ENCODE measurements around the gene CAP2.
"Not testable (repeated sequence)": the region's sequence is repeated elsewhere in the genome, so short reads cannot be mapped to it uniquely, and the experiment has no call there.

Gene CAP2

DNA sequence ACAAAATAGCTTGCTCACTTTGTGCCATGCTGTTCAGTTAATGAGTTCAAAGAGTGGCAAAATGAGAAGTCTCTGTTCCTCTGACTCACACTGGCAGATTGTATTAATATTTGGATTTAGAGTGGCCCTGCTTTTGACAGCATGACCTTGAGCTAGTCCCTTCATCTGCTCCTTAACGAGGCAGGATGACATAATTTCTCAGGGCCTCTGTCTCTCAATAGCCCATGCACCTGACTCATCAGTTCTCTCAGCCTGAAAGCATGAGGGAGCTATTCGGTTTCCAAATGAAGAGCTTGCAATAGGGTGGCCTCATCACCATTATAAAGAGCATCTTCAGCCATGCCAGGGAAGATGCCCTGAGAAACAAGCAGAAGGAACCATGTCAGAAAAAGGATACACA lies 38.2 kb downstream of the CAP2 start:
- no peaks in the 10 kb centered on the region for H3K27me3 ChIP-seq (ENCODE audit: insufficient read depth, low read length)
- H4K12ac ChIP-seq (ENCODE audit: low read depth, low read length), result no peak overlapping the region
- no peak overlapping the region for H2AK5ac ChIP-seq (ENCODE audit: low read length)
- H2BK120ac ChIP-seq (ENCODE audit: insufficient read depth, low read length, poor library complexity), result no peak overlapping the region
- no peak overlapping the region for H3K23ac ChIP-seq (ENCODE audit: low read length)
- H3K27ac ChIP-seq (ENCODE audit: low read depth, low read length), result no peak overlapping the region
- H3K79me1 ChIP-seq (ENCODE audit: low read length), result no peaks in the 10 kb centered on the region
- H3K9ac ChIP-seq (ENCODE audit: low read length), result no peak overlapping the region
- no peaks in the 10 kb centered on the region for H3K9me3 ChIP-seq (ENCODE audit: insufficient read depth, low read depth, low read length)
- no peak overlapping the region for H2BK12ac ChIP-seq (ENCODE audit: low read length)
- H3K4me1 ChIP-seq (ENCODE audit: control insufficient read depth in 1 of 2, insufficient read depth in 2 of 2, low read length in 2 of 2), result no peaks in the 10 kb centered on the region
- peaks cover 12 to 25% of the 10 kb centered on the region in 2 experiments for H3K36me3 ChIP-seq (ENCODE audit: control insufficient read depth in 1 of 2, insufficient read depth in 2 of 2, low read length in 2 of 2)
- H4K91ac ChIP-seq (ENCODE audit: low read depth, low read length), result no peak overlapping the region
- no peak overlapping the region for H3K4me3 ChIP-seq (ENCODE audit: low read depth, low read length)
- no peak overlapping the region for H3K14ac ChIP-seq (ENCODE audit: low read length)
- no peak overlapping the region for H3K18ac ChIP-seq (ENCODE audit: low read length)
- DNase-seq, result no peak
- WGBS (ENCODE audit: extremely low coverage, insufficient coverage, insufficient read length), result no CpG with 5 or more reads among the region's 2 CpGs
- H3K79me2 ChIP-seq (ENCODE audit: control insufficient read depth, insufficient read depth, low read length, poor library complexity), result no peaks in the 10 kb centered on the region
- H3K4me2 ChIP-seq (ENCODE audit: low read length), result no peak overlapping the region
- no peak overlapping the region for H2BK5ac ChIP-seq (ENCODE audit: low read depth, low read length, poor library complexity)
- H2AFZ ChIP-seq (ENCODE audit: insufficient read depth, low read length, poor library complexity), result no peak overlapping the region
- H3K4ac ChIP-seq (ENCODE audit: low read depth, low read length), result no peak overlapping the region
- no peak overlapping the region for H4K8ac ChIP-seq (ENCODE audit: low read depth, low read length)

DNA sequence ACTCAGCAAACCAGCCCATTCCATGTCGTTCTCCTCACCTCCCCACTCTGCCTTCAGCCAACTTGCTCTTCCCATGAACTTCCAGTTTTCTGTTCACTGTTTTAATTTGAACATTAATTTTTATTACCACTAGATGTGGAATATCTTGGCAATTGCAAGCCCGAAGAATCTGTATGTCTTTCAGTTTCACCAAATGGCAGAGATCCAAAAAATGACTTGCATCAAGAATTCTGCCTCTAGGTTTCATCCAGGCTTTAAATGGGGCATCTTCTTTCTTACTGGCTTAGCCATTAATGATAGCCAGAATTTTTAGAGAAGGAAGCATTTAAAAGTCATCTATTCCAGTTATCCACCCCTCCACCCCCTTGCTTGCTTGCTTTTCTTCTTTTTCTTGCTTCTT lies 39.0 kb downstream of the CAP2 start:
- H4K12ac ChIP-seq (ENCODE audit: low read depth, low read length), result no peak overlapping the region

DNA sequence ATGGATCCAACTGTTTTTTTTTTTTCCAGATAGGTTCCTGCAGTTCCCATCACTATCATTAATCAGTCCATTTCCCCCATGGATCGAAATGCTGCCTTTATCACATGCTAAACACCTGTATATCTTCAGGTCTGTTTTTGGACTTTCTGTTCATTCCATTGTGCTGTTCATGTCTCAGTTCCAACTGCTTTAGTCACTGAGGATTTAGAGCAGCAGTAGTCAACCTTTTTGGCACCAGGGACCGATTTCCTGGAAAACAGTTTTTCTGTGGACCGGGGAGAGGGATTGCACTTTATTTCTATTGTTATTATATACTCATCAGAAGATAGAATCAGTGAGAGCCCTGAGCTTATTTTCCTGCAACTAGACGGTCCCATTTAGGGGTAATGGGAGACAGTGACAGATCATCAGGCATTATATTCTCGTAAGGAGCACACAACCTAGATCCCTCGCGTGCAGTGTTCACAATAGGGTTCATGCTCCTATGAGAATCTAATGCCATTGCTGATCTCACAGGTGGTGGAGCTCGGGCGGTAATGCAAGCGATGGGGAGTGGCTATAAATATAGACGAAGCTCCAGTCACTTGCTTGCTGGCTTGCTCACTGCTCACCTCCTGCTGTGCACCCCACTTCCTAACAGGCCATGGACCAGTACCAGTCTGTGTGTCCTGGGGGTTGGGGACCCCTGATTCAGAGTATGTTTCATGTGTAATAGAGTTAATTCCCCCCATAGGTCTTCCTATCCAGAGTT lies 46.0 kb downstream of the CAP2 start:
- H3K36me3 ChIP-seq (ENCODE audit: control insufficient read depth in 1 of 2, insufficient read depth in 2 of 2, low read length in 2 of 2), result peaks cover 14% of the 10 kb centered on the region in 2 experiments
- H3K79me1 ChIP-seq (ENCODE audit: low read length), result no peaks in the 10 kb centered on the region
- no peaks in the 10 kb centered on the region for H3K4me1 ChIP-seq (ENCODE audit: control insufficient read depth in 1 of 2, insufficient read depth in 2 of 2, low read length in 2 of 2)
- H3K4ac ChIP-seq (ENCODE audit: low read depth, low read length), result no peak overlapping the region
- H4K8ac ChIP-seq (ENCODE audit: low read depth, low read length), result no peak overlapping the region
- no peak overlapping the region for H4K91ac ChIP-seq (ENCODE audit: low read depth, low read length)
- H3K14ac ChIP-seq (ENCODE audit: low read length), result no peak overlapping the region
- DNase-seq, result no peak
- no peaks in the 10 kb centered on the region for H3K79me2 ChIP-seq (ENCODE audit: control insufficient read depth, insufficient read depth, low read length, poor library complexity)
- no peak overlapping the region for H3K27ac ChIP-seq (ENCODE audit: low read depth, low read length)
- no peak overlapping the region for H2BK5ac ChIP-seq (ENCODE audit: low read depth, low read length, poor library complexity)
- H2BK120ac ChIP-seq (ENCODE audit: insufficient read depth, low read length, poor library complexity), result no peak overlapping the region
- no peaks in the 10 kb centered on the region for H3K27me3 ChIP-seq (ENCODE audit: insufficient read depth, low read length)
- no peak overlapping the region for H2AK5ac ChIP-seq (ENCODE audit: low read length)
- no peak overlapping the region for H3K23ac ChIP-seq (ENCODE audit: low read length)
- WGBS (ENCODE audit: extremely low coverage, insufficient coverage, insufficient read length), result no CpG with 5 or more reads among the region's 11 CpGs
- H2BK12ac ChIP-seq (ENCODE audit: low read length), result no peak overlapping the region
- H3K9ac ChIP-seq (ENCODE audit: low read length), result no peak overlapping the region
- H3K9me3 ChIP-seq (ENCODE audit: insufficient read depth, low read depth, low read length), result no peaks in the 10 kb centered on the region
- H3K18ac ChIP-seq (ENCODE audit: low read length), result no peak overlapping the region
- no peak overlapping the region for H3K4me2 ChIP-seq (ENCODE audit: low read length)
- H4K12ac ChIP-seq (ENCODE audit: low read depth, low read length), result no peak overlapping the region
- H3K4me3 ChIP-seq (ENCODE audit: low read depth, low read length), result no peak overlapping the region
- H2AFZ ChIP-seq (ENCODE audit: insufficient read depth, low read length, poor library complexity), result no peak overlapping the region

More for the DNA sequence above, 39.0 kb downstream of the CAP2 start:
- H4K91ac ChIP-seq (ENCODE audit: low read depth, low read length), result no peak overlapping the region
- H3K4ac ChIP-seq (ENCODE audit: low read depth, low read length), result no peak overlapping the region
- H2BK5ac ChIP-seq (ENCODE audit: low read depth, low read length, poor library complexity), result no peak overlapping the region
- H3K4me1 ChIP-seq (ENCODE audit: control insufficient read depth in 1 of 2, insufficient read depth in 2 of 2, low read length in 2 of 2), result no peaks in the 10 kb centered on the region
- H2AK5ac ChIP-seq (ENCODE audit: low read length), result no peak overlapping the region
- no peak overlapping the region for H3K4me3 ChIP-seq (ENCODE audit: low read depth, low read length)
- H3K9me3 ChIP-seq (ENCODE audit: insufficient read depth, low read depth, low read length), result no peaks in the 10 kb centered on the region
- H3K9ac ChIP-seq (ENCODE audit: low read length), result no peak overlapping the region
- no peak overlapping the region for H2AFZ ChIP-seq (ENCODE audit: insufficient read depth, low read length, poor library complexity)
- H2BK12ac ChIP-seq (ENCODE audit: low read length), result no peak overlapping the region
- H3K18ac ChIP-seq (ENCODE audit: low read length), result no peak overlapping the region
- H4K8ac ChIP-seq (ENCODE audit: low read depth, low read length), result no peak overlapping the region
- H3K4me2 ChIP-seq (ENCODE audit: low read length), result no peak overlapping the region
- no peak overlapping the region for H2BK120ac ChIP-seq (ENCODE audit: insufficient read depth, low read length, poor library complexity)
- no peaks in the 10 kb centered on the region for H3K79me1 ChIP-seq (ENCODE audit: low read length)
- no peak overlapping the region for H3K27ac ChIP-seq (ENCODE audit: low read depth, low read length)
- H3K79me2 ChIP-seq (ENCODE audit: control insufficient read depth, insufficient read depth, low read length, poor library complexity), result no peaks in the 10 kb centered on the region
- H3K23ac ChIP-seq (ENCODE audit: low read length), result no peak overlapping the region
- DNase-seq, result no peak
- no CpG with 5 or more reads among the region's 2 CpGs for WGBS (ENCODE audit: extremely low coverage, insufficient coverage, insufficient read length)
- no peaks in the 10 kb centered on the region for H3K27me3 ChIP-seq (ENCODE audit: insufficient read depth, low read length)
- H3K14ac ChIP-seq (ENCODE audit: low read length), result no peak overlapping the region
- H3K36me3 ChIP-seq (ENCODE audit: control insufficient read depth in 1 of 2, insufficient read depth in 2 of 2, low read length in 2 of 2), result peaks cover 10 to 25% of the 10 kb centered on the region in 2 experiments

- H3K4me3 ChIP-seq (ENCODE audit: low read depth, low read length); H2BK120ac ChIP-seq (ENCODE audit: insufficient read depth, low read length, poor library complexity); H3K79me2 ChIP-seq (ENCODE audit: control insufficient read depth, insufficient read depth, low read length, poor library complexity); H4K91ac ChIP-seq (ENCODE audit: low read depth, low read length); H3K14ac ChIP-seq (ENCODE audit: low read length); H3K27me3 ChIP-seq (ENCODE audit: insufficient read depth, low read length); H3K4ac ChIP-seq (ENCODE audit: low read depth, low read length); H3K79me1 ChIP-seq (ENCODE audit: low read length); H3K4me1 ChIP-seq (ENCODE audit: control insufficient read depth in 1 of 2, insufficient read depth in 2 of 2, low read length in 2 of 2); H3K9me3 ChIP-seq (ENCODE audit: insufficient read depth, low read depth, low read length); H3K23ac ChIP-seq (ENCODE audit: low read length); H4K12ac ChIP-seq (ENCODE audit: low read depth, low read length); H3K18ac ChIP-seq (ENCODE audit: low read length); H4K8ac ChIP-seq (ENCODE audit: low read depth, low read length); H3K9ac ChIP-seq (ENCODE audit: low read length); H2BK12ac ChIP-seq (ENCODE audit: low read length); H2BK5ac ChIP-seq (ENCODE audit: low read depth, low read length, poor library complexity); H3K27ac ChIP-seq (ENCODE audit: low read depth, low read length); H3K4me2 ChIP-seq (ENCODE audit: low read length); DNase-seq; H2AFZ ChIP-seq (ENCODE audit: insufficient read depth, low read length, poor library complexity); H2AK5ac ChIP-seq (ENCODE audit: low read length): not testable (repeated sequence)
- peaks cover 14% of the 10 kb centered on the region in 2 experiments for H3K36me3 ChIP-seq (ENCODE audit: control insufficient read depth in 1 of 2, insufficient read depth in 2 of 2, low read length in 2 of 2)
- WGBS (ENCODE audit: extremely low coverage, insufficient coverage, insufficient read length), result no CpG with 5 or more reads among the region's 4 CpGs
Observed at GRCh38 chr6:17440811-17441210, 47.4 kb downstream of the CAP2 start.

Measured in trophoblast cell (in vitro differentiated cells and primary cell).